GM18870 (cell line): ENCODE results near the gene RECK.

ENCODE experiments used
- ATAC-seq: cut with Tn5 transposase; IDR thresholded peaks from one replicate; pipeline ENCODE4 v1.9.1; 2021; ENCODE audit warnings: moderate library complexity; ENCODE audit not compliant: unreplicated experiment

RECK gene

DNA sequence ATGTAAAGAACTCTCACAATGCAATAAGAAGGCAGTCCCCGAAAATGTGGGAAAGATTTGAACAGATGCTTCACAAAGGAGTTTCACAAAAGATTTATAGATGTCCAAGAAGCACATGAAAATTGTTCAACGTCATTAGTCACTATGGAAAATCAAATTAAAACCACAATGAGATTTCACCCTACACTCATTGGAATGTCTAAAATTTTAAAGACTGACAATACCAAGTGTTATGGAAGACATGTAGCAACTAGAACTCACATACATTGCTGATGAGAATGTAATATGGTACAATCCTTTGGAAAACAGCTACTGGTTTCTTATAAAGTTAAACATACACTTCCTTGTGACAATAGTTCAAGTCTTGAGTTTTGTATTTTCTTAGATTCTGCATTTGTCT is 11.0 kb upstream of the RECK start:
- ATAC-seq = no peak

DNA sequence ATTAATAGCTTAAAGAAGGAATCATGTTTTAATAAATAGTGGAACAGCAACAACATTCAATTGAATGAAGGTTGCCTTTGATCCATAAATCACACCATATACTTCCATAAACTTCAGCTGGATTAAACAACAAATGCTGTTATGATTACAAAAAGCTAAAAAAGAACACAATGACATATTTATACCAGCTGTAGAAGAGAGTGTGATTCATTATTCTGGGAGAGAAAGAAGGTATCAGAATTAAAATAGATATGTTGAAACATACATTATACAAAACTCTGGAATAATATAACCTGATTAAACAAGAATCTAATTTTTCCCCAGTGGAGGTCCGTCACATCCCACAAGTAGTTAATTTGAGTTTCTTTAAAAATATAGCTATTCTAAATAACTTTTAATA is 7.5 kb upstream of the RECK start:
- no peak for ATAC-seq

DNA sequence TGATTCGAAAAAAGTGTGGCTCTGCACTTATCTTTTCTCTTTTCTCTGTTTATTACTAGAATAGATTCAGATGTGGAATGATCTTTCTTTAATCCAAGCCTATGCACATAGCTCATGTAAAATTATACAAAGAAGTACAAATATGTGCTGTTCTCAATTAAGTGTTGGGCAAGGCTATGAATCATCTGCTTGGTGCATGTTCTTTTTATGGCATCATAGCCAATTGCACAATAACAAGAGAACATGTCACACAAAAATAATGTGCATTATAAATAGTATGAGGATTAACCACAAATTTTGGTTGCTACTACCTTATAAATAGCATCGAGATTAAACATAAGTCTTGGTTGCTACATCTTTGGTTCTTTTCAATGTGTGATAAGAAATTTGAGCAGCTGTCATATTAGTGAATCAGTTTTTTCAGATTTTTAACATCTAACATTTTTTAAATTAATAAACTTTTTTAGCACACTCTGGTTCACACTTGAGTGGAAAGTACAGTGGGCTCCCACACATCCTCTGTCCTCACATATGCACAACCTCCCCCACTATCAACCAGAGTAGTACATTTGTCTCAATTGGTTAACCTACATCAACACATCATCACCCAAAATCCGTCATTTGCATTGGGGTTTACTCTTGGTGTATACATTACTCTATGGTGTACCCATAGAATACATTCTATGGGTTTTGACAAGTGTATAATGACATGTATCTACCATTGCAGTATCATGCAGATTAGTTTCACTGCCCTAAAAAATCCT is 6.8 kb upstream of the RECK start:
- no peak for ATAC-seq

DNA sequence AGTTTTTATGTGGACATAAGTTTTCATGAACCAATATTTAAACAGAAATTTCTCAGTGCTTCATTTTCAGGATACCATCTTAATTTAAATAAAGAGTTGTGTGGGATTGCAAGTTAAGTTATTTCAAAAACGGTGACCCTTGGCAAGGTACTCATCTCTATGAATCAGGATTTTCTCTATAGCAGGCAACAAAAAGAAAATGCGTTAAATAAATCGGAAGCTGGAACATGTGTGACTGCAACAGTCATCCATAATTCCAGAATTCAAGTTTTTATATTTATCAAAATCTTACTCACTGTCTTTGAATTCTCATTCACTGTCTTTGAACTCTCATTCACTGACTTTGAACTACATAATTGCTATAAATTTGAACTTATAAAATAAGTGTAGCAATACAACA is 5.8 kb upstream of the RECK start:
- ATAC-seq = no peak

DNA sequence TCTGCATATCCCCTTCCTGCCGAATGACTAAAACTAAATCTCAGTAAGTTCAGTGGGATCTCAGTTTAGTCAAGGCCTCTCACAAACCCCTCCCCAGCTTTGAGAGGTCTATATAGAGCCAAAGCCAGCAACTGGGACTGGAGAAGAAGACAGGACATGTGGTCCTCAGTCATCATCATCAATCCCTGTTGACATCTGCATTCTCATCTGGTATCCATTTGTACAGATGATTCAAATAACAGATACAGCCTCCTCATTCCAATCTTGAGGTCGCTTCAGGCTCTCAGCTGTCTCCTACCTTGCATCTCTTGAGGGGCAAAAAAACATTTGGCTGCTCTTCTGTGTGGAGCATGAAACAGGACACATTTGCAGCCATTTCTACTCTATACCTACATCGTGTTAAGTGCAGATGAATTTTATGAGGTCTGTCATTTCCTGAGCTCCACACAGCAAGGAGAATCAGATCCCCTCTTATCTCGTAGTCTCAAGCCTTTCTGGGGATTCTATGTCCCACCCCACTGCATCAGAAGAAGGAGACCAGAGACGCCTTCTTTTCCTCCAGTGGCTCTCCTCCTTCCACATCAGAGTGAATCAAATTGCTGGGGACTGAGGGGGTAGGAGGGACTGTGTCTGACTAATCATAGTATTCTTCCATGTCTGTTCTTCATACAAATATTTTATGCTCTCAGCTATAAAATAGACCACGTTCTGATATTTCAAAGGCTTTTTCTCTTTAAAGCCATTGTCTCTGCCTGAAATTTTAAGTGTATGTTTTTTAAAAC is 4.7 kb upstream of the RECK start:
- no peak for ATAC-seq

DNA sequence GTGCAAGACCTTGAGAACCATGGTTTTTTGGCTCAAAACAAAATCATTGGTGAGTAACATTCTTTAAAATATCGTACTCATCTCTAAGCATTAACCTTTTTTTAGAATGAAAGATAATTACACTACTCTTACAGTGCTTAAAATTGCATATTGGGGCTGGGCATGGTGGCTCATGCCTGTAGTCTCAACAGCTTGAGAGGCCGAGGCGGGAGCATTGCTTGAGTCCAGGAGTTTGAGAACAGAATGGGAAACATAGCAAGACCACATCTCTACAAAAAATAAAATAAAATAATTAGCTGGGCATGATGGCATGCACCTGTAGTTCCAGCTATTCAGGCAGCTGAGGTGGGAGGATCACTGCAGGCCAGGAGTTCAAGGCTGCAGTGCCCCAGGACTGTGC is 2.9 kb upstream of the RECK start:
- ATAC-seq = no peak

DNA sequence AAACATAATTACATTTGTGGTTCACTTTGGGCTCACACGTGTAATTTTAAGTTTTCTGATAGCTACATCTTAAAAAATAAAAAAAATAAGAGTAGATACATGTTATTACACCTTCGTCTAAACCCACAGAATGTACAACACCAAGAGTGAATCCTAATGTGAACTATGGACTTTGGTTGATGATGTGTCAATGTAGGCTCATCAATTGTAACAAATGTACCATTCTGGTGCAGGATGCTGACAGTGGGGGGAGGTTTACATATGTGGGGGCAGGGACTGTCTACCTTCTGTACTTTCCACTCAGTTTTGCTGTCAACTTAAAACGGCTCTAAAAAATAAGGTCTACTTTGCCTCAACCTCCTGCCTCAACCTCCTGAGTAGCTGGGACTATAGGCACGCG is 2.5 kb upstream of the RECK start:
- no peak for ATAC-seq

DNA sequence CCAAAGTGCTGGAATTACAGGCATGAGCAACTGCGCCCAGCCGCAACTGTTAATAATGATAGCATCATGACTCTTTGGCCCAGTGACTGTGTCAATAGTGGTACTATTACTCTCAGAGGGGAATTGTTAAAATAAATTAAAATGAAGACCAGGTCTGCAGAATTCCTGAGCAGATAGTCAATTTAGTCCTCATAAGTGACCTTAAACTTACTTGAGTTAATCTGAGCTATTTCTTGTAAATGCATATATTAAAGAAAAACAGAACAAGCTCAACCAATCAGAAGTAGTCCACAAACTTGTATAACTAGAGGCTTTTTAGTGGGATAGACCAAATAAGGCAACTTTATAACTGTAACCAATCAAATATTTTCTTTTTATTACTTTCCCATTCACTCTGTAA is 1.7 kb upstream of the RECK start:
- no peak for ATAC-seq

DNA sequence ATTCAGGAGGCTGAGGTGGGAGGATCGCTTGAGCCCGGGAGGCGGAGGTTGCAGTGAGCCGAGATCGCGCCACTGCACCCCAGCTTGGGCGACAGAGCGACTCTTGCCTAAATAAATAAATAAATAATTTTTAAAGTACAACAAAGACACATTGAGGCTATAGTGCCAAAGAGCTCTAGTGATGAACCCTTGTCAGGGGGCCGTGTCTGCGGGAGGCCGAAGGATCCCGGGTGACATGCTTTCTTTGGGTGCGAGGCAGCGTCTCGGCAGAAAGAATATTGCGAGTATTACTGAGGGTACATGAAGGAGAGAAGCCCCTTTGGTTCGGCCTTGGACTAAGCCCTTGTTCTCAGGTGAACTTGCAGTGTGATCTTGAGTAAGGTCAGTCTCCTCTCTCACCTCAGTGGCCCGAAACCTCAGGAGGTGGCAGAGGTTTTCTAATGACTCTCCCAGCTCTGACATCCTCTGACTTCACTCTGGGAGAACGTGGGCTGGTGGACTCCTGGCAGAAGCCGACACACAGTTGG is 397 bp upstream of the RECK start:
- ATAC-seq = no peak

DNA sequence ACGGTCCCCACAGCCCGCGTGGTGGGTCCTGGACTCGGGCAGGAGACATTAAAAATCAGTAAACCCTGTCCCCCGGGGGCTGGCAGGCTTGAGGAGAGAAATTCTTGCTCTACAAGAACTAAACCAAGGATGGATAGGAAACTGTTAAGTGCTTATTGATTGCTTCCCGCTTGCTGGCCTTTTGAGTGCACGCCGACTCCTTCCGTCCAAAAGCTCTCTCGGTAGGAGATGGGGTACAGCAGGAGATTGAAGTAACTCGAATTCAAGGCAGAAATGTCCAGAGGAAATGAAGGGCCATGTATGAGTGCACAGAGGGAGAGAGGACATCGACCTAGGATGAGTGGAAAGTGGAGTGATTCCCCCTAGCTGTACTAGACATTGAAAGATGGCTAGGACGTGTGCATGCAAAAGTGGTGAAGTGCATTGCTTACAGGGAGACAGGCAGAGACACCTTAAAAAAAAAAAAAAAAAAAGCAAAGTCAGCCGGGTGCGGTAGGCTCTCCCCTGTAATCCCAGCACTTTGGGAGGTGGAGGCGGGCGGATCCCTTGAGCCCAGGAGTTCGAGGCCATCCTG is 923 bp downstream of the RECK start:
- ATAC-seq = no peak

DNA sequence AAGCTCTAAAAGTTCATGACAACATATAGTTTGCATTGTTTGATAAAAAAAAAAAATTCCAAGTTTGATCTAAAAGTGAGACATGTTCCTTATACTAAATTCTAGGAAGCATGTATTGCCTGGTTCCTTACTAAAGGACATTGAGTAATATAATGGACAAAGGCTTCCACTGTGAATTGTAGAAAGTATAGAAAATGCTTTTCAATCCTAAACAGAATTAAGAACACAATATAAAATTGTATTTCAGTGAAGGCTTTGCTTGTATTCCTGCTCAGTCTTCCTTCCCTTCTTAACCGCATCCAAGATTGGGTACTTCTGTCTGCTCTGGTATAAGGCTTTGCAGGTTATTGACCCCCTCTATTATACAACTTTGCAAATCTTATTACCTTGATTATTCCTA is 2.4 kb downstream of the RECK start:
- no peak for ATAC-seq

DNA sequence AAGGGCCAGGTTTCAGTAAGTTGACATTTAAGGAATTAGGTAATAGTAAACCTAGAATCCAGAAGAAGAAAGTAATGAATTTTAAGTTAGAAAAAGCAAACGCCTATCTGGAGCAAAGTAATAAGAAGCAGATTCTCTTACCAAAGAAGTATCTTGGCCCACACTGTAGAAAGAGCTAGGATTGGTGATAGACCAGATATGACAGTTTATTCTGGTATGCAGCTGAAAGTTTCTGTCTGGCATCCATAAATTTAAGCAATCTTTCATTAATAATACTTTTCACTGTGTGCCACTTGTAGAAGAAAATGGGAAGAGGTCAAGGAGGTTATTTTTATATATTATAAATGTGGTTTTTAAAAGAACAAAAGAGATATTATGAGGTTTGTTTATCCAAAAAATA is 3.0 kb downstream of the RECK start:
- ATAC-seq = no peak

DNA sequence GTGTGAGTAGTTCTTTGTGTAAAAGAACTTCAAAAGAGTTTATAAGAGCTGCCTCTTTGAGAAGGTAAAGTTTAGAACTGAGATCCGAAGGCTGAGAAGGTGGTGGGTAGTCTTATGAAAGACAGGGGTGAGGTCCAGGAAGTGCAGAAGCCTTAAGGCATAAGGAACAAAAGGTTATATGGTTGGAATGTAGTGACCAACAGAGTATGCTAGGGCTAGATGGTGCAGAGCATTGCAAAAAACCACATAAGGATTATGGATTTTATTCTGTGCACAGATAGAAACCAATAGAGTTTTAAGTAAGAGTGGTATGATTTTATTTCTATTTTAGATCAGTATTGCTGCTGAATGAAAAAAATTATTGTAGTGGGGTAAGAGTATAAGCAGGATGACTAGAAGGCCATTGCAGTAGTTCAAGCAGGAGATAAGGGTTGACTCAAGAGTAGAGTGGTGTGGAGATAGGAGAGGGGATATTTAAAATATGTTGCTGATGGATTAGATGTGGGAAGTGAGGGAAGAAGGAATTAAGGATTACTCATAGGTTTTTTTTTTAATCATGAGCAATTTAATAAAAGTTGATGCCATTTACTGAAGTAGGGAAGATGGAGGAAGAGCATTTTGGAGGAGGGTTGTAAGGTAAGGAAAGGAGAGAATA is 3.7 kb downstream of the RECK start:
- no peak for ATAC-seq

DNA sequence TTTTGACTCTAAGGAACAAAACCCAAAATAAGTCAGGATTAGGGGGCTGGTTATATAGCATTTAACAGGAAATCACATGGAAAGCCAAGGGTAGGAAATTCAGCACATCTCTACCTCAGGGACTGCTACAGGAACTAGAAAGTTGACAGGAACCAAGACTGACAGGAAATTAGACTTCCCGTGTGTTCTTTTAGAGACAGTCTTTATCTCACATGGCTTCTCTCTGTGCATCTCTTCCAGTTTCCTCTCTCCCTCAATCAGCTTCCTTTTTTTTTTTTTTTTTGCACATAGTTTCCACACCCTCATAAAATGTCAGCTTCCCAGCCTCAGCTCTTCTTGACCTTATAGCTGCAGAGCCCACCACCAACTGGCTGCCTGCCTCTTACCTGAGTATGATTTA is 4.8 kb downstream of the RECK start:
- ATAC-seq = no peak

DNA sequence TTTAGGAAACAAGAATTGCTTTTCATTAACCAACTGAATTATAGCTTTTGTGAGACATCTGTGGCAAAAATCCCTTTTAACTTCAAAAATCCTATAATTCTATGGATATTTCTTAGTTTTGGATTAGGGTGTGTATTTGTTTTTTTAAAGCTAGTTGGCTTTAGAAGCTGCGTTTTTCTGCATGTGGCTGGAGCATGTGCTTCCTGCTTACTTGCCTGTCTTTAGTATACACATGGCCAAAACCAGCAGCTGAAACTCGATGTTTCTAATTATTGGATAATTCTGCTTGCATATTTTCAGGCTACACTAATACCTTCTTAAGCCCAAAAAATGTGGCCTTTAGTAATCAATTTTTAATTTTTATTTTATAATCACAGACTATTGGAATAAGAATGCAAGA is 8.9 kb downstream of the RECK start:
- no peak for ATAC-seq

DNA sequence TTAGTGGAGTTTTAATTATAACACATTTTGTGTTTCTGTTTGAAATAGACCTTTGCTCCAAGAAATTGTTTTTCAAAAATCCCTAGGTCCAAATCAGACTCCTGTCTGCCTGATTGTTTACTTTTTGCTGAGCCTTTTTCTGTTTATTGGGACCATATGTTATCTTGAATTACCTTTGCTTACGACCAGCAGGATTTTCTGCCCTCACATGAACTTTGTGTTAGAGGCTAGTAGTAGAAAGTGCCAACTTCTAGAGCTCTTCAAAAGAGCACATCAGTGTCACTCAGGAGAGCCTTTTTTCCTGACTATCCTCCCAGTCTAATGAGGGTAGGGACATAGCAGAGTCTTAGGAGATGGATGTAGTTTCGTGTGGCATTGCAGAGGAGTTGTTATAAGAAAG is 10.2 kb downstream of the RECK start:
- no peak for ATAC-seq

DNA sequence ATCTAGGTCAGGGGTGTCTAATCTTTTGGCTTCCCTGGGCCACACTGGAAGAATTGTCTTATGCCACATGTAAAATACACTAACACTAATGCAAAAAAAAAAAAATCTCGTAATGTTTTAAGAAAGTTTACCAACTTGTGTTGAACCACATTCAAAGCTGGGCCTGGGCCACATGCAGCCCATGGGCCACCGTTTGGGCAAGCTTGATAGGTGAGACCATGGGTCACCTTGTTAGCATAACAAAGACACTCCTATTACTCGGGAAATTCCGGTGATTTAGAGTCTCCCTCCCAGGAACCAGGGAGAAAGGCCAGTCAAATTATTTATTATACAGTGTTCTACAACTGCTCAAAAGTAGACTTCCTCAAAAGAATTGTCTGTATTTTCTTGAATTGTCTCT is 12.7 kb downstream of the RECK start:
- ATAC-seq = no peak

DNA sequence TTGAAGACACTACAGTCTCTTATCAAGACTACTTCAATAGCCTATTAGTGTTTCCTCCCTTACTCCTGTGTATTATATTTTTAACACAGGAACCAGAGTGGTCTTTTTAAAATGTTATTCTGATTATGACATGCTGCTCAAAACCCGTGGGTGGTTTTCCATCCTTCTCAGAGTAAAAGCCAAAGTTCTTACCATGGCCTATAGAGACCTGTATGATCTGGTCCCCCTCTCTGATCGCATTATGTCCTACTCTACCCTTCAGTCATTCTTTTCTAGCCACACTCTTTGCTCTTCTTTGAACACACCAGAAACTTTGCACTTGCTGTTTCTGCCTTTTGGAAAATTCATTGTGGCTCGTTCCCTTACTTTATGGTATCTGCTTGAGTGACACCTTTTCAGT is 13.8 kb downstream of the RECK start:
- ATAC-seq = no peak

DNA sequence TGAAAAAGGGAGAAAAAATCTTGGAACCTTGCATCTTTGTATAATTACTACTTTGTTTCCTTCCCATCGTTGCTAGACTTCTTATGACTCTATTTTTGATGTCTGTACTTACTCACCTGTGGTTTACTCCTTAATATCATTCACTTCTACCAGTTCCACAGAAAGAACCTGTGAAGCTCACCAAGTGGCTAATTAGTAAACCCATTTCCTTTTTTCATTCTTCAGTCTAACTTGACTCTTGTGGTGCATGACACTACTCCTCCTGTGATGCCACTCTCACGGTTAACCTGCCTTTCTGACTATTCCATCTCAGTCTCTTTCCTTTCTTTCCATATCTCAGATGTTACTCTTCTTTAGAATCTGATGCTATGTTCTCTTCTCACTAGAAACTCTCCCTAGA is 14.6 kb downstream of the RECK start:
- ATAC-seq = no peak

DNA sequence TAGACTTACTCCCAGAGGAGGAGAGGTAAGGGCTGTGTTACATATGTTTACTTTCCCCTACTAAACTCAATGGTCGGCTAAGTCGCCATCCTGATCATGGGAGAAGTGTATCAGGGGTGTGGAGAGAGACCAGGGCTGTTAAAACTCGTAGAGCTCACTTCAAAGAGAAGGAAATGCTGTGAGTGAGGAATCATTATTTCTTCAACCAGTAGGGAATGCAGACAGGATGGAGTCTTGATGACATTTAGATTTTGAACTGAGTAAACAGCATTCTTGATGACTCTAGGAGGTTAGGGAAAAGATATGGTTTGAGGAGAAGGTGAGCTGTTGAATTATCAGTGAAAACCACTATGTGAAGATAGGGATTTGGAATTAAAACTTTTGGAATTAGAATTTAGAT is 17.3 kb downstream of the RECK start:
- no peak for ATAC-seq

DNA sequence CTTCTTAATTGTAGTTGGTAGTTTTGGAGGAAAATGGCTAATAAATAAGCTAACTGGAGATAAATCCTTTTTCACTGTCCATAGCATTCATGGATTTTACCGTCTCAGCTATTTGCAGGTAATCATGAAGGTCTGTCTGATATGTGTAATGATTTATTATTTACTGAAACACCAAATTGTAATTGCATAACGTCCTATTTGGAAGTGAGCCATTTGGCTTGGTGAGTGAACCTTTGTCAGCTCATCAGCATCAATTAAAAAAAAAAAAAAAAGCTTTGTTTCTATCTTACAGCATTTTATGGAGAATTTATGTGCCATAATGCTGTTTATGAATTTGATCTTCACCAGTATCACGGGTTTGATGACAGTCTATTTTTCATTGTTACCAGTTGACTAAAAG is 20.2 kb downstream of the RECK start:
- no peak for ATAC-seq
